22Rv1 (cell line): Measurements from ENCODE around the gene NCOA4.

Experiments
- ZFX ChIP-seq: fragments of 450-650 bp; IDR thresholded peaks from 2 replicates; pipeline ENCODE4 v1.6.1; 2017; ENCODE audit warnings: antibody characterized with exemption, borderline replicate concordance
- TF ChIP-seq, protein P1 (sequence below): fragments of 450-650 bp; IDR thresholded peaks from 2 replicates; pipeline ENCODE4 v1.5.1; 2017; ENCODE audit warnings: mild to moderate bottlenecking

DNA sequence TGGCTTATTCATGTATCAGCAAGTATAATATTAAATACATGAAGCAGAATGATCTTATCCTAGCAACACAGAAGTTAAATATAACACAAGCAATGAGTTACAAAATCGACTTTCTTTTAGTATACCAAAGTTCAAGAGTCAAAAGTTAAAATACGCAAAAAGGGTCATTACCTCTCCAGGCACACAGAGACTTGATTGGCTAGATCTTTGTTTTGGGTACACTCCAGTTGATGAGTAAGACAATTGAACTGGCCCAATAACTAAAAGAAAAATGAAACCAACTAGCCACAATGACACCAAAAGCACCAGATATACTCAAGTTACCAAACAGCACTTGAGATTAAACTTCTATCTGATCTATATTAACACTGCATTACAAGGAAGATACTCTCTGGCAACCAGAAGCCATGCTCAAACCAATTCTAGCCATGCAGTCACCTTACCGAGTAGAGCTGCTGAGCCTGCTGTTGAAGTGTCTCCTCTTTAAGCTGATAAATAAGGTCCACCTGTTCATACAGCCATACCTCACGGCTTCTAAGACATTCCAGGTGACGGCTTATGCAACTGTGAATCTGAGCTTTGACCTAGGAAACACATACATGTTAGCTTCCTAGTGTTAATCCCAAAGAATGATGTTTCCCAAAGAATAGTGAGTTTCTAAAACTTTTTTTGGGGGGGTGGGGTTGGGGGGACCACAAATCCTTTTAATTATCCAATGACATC, 15.6 kb downstream of the NCOA4 start:
- TF ChIP-seq, protein P1, sequence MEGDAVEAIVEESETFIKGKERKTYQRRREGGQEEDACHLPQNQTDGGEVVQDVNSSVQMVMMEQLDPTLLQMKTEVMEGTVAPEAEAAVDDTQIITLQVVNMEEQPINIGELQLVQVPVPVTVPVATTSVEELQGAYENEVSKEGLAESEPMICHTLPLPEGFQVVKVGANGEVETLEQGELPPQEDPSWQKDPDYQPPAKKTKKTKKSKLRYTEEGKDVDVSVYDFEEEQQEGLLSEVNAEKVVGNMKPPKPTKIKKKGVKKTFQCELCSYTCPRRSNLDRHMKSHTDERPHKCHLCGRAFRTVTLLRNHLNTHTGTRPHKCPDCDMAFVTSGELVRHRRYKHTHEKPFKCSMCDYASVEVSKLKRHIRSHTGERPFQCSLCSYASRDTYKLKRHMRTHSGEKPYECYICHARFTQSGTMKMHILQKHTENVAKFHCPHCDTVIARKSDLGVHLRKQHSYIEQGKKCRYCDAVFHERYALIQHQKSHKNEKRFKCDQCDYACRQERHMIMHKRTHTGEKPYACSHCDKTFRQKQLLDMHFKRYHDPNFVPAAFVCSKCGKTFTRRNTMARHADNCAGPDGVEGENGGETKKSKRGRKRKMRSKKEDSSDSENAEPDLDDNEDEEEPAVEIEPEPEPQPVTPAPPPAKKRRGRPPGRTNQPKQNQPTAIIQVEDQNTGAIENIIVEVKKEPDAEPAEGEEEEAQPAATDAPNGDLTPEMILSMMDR: no peak
- no peak for TF ChIP-seq ZFX
